ENCODE measurements around the gene RBM20. TPM values are rescaled to one million over a fixed set of nuclear protein-coding genes. Genes with fewer than 3 reads are reported as not detected.
"Not testable (repeated sequence)": the region's sequence is repeated elsewhere in the genome, so short reads cannot be mapped to it uniquely, and the experiment has no call there.

Gene RBM20
- total RNA-seq, 1 donor from 2014 or later, result 0.05 TPM

DNA sequence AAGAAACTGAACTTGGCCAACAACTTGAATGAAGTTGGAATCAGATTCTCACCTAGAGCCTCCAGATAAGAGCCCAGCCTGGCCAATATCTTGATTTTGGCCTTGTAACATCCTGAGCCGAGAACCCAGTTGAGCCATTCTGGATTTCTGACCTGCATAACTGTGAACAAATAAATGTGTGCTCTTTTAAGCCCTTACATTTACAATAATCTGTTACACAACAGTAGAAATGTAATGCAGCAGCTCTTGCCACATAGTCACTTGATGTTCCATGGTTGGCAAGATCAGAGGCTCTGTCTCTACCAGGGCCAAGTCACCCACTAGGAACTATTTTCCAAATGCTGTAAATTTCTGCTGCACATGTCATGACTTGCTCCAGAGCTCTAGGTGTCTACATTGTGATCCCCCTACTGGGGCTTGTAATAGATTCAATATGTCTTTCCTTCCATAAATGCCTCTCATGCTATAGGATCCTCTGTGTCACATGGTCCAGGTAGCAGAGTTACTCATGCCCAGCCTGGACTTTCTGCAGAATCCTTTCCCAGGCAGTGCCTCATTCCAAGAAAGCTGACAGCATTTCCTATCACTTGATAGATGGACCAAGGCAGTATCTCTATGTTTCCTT is 11.4 kb upstream of the RBM20 start:
- Mint-ChIP-seq H3K36me3 (ENCODE audit: low read depth) (no peaks in the 10 kb centered on the region), H3K27me3 (peaks cover 18% of the 10 kb centered on the region), H3K27ac (no peak overlapping the region), H3K4me1 (no peaks in the 10 kb centered on the region), H3K4me3 (no peak overlapping the region), H3K9me3 (no peaks in the 10 kb centered on the region)
- intact Hi-C loops (cut with micrococcal nuclease), result no loop called here
- DNase-seq, result no peak

GRCh38 chr10:110634527-110635209 is 9.5 kb upstream of the RBM20 start:
- no peak overlapping the region for H3K4me3 Mint-ChIP-seq
- H3K4me1 Mint-ChIP-seq, result no peaks in the 10 kb centered on the region
- H3K9me3 Mint-ChIP-seq, result no peaks in the 10 kb centered on the region
- no peak overlapping the region for H3K27ac Mint-ChIP-seq
- DNase-seq, result no peak
- H3K36me3 Mint-ChIP-seq (ENCODE audit: low read depth), result no peaks in the 10 kb centered on the region
- peaks cover 20% of the 10 kb centered on the region for H3K27me3 Mint-ChIP-seq
- intact Hi-C loops (cut with micrococcal nuclease), result no loop called here

GRCh38 chr10:110636572-110636931 is 7.6 kb upstream of the RBM20 start:
- Mint-ChIP-seq H3K27ac (no peak overlapping the region), H3K4me1 (peaks cover 5% of the 10 kb centered on the region), H3K36me3 (ENCODE audit: low read depth) (no peaks in the 10 kb centered on the region), H3K27me3 (peaks cover 35% of the 10 kb centered on the region), H3K4me3 (no peak overlapping the region), H3K9me3 (no peaks in the 10 kb centered on the region)
- no peak for DNase-seq
- intact Hi-C loops (cut with micrococcal nuclease), result no loop called here

GRCh38 chr10:110636932-110637557 is 7.1 kb upstream of the RBM20 start:
- Mint-ChIP-seq H3K9me3 (no peaks in the 10 kb centered on the region), H3K27me3 (peaks cover 38% of the 10 kb centered on the region), H3K27ac (no peak overlapping the region), H3K4me1 (peaks cover 6% of the 10 kb centered on the region), H3K36me3 (ENCODE audit: low read depth) (no peaks in the 10 kb centered on the region), H3K4me3 (no peak overlapping the region)
- DNase-seq, result no peak
- intact Hi-C loops (cut with micrococcal nuclease), result no loop called here

DNA sequence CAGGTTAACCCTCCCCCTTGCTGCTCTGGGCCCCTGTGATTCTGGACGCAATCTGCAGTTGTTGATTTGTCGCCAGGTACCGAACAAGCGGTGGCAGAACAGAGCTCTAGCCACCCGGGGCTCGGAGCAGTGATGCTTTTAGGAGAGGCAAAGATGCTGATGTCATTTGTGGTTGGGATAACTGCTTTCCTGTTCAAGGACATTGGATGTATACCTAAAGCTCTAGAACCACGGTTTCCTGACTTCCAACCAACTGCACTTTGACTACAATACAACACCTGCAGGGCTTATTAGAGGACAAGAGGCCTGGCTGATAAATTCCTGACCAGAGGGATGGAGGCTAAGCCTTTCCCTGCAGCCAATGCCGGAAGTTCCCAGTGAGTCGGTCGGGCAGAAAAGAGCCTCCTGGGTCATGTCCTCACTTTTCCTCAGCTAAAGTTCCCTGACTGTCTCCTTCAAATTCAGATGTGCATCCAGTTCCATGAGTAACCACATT is 6.5 kb upstream of the RBM20 start:
- Mint-ChIP-seq H3K36me3 (ENCODE audit: low read depth) (no peaks in the 10 kb centered on the region), H3K9me3 (no peaks in the 10 kb centered on the region), H3K27me3 (peaks cover 44% of the 10 kb centered on the region), H3K4me1 (peaks cover 6% of the 10 kb centered on the region), H3K27ac (no peak overlapping the region), H3K4me3 (no peak overlapping the region)
- intact Hi-C loops (cut with micrococcal nuclease), result no loop called here
- no peak for DNase-seq

DNA sequence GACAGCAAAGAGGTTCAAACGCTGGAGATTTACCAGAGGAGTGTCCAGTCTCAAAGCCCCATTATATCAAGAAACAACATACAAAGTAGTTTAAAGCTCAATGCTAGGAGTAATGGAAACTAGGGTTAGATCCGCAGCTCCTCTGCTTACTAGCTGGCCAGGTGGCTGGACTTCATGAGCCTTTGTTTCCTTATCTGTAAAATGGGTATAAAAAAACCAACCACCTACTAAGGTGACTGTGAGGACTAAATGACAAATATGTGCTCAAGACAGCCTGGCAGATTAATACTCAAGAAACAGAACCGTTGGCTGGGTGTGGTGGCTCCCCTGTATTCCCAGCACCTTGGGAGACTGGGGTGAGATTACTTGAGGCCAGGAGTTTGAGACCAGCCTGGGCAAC is 5.8 kb upstream of the RBM20 start:
- H3K27me3 Mint-ChIP-seq, result peaks cover 51% of the 10 kb centered on the region
- no peak overlapping the region for H3K27ac Mint-ChIP-seq
- H3K4me3 Mint-ChIP-seq, result no peak overlapping the region
- peaks cover 12% of the 10 kb centered on the region for H3K4me1 Mint-ChIP-seq
- no peaks in the 10 kb centered on the region for H3K9me3 Mint-ChIP-seq
- intact Hi-C loops (cut with micrococcal nuclease), result no loop called here
- peaks cover 1% of the 10 kb centered on the region for H3K36me3 Mint-ChIP-seq (ENCODE audit: low read depth)
- no peak for DNase-seq

GRCh38 chr10:110639046-110639445 is 5.1 kb upstream of the RBM20 start:
- H3K36me3 Mint-ChIP-seq (ENCODE audit: low read depth); H3K9me3 Mint-ChIP-seq; H3K4me3 Mint-ChIP-seq; DNase-seq; intact Hi-C loops (cut with micrococcal nuclease); H3K27ac Mint-ChIP-seq: not testable (repeated sequence)
- Mint-ChIP-seq H3K27me3 (peaks cover 54% of the 10 kb centered on the region), H3K4me1 (peaks cover 13% of the 10 kb centered on the region)

DNA sequence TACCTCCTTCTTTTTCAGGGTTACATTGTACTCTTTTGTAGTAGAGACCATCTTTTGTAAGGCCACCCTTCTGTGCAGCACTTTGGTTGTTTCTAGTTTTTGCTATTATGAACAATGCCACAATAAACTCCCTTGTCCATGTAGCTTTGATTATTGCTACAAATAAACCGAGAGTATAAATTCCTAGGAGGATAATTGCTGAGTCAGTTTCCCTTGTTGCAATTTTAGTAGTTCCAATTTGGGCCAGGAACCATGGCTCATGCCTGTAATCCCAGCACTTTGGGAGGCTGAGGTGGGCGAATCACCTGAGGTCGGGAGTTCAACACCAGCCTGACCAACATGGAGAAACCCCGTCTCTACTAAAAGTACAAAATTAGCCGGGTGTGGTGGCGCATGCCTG is 4.3 kb upstream of the RBM20 start:
- intact Hi-C loops (cut with micrococcal nuclease), result loop anchor here (10.0 kb wide), 1 partner anchor 435 kb away; the partner anchor contains the start of gene ADRA2A
- H3K27me3 Mint-ChIP-seq, result peaks cover 57% of the 10 kb centered on the region

DNA sequence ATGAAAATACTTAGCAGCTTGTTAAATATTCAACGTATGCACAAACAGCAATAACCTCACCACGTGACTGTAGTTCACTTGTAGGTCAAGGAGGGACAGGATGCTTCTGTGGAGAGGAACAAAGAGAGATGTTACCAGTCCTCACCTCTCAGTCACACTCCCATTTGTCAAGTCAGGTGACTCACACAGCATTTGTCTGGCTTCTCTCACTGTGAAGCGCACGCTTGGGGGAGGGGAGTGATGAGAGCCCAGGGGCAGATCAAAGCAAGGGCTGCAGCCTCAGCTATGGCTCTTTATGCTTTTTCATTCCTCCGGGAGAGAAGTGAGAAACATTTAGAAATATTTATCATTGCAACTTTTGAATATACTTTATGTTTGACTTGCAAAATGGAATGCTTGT is 2.9 kb upstream of the RBM20 start:
- peaks cover 67% of the 10 kb centered on the region for H3K27me3 Mint-ChIP-seq

More for the DNA sequence above, 4.3 kb upstream of the RBM20 start:
- H3K9me3 Mint-ChIP-seq; H3K36me3 Mint-ChIP-seq (ENCODE audit: low read depth); H3K27ac Mint-ChIP-seq; H3K4me3 Mint-ChIP-seq; DNase-seq: not testable (repeated sequence)
- H3K4me1 Mint-ChIP-seq, result peaks cover 14% of the 10 kb centered on the region

DNA sequence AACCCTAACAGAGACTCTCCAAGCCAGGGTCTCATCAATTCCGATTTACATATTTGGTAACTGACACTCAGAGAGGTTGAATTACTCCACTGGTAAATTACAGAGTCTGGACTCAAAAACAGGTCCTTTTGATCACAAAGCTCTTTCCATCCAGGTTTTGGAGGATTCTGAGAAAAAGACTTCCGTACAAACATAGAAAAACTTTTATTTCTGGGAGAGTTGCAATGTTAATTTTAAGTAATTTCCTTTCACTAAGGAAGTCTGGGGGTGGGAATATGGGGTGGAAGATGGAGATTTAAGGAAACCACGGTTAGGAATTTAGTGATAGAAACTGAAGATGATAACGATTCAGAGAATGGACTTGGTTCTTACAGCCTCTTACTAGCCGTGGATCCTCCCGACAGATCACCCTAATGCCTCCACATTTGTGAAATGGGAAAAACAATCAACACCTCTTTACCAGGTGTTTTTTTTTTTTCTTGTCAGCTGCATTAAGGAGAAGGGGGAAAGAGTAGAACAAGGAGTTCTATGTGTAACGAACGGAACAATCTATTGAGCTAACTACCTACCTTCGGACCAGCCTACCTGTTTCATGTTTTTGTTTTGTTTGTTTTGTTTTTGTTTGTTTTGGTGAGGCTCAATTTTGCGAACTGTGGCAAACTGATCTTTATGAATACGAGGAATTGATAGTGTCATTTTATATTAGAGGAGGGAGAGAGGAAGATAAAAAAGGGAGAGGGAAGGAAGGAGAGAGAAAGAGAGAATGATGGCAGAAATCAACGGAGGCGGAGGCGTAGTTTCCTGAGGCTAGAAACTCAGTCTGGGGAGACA is 1.7 kb upstream of the RBM20 start:
- peaks cover 69% of the 10 kb centered on the region for H3K27me3 Mint-ChIP-seq
- no peaks in the 10 kb centered on the region for H3K9me3 Mint-ChIP-seq
- no peak for DNase-seq
- peaks cover 15% of the 10 kb centered on the region for H3K4me1 Mint-ChIP-seq
- peaks cover 2% of the 10 kb centered on the region for H3K36me3 Mint-ChIP-seq (ENCODE audit: low read depth)
- intact Hi-C loops (cut with micrococcal nuclease), result loop anchor here (10.0 kb wide), 1 partner anchor 432 kb away; the partner anchor contains the start of gene ADRA2A
- peak overlapping the region; percentile 55 for H3K27ac Mint-ChIP-seq
- peak overlapping the region; percentile 86 for H3K4me3 Mint-ChIP-seq

More for the DNA sequence above, 2.9 kb upstream of the RBM20 start:
- H3K4me1 Mint-ChIP-seq, result peaks cover 15% of the 10 kb centered on the region
- intact Hi-C loops (cut with micrococcal nuclease), result loop anchor here (10.0 kb wide), 1 partner anchor 434 kb away; the partner anchor contains the start of gene ADRA2A
- H3K27ac Mint-ChIP-seq, result no peak overlapping the region
- no peaks in the 10 kb centered on the region for H3K9me3 Mint-ChIP-seq
- no peak overlapping the region for H3K4me3 Mint-ChIP-seq
- H3K36me3 Mint-ChIP-seq (ENCODE audit: low read depth), result peaks cover 2% of the 10 kb centered on the region
- peak; percentile 67 for DNase-seq

DNA sequence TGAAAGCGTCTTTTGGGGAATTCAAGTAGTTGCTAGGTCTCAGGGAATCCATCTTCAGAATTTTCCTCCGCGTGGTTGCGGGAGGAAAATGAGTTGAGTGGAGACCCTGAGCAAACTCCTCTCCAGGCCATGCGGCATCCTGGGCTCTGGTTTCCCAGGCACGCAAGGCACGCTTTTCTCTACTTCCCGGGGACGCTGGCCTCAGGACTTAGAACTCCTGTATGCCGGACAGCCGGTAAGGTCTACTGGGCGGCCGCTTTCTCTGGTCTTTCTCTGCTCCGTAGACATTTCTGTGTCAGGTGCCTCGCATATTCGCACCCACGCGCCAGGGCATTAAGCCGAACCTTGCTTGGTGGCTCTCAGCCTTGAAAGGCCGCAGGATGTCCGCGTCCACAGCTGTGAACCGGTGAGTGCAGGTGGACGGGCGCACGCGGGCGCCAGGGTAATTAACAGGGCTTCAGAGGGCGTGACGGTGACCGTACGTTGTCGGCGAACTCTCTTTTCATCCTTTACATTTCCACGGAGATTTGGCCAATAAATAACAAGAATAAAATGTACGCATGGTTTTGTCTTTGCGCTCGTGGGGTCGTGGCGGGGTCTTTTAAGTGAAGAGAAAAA is 992 bp upstream of the RBM20 start:
- no peak for DNase-seq

GRCh38 chr10:110644598-110645462 is 694 bp downstream of the RBM20 start:
- H3K27ac Mint-ChIP-seq, result peak overlapping the region; percentile 28
- no peaks in the 10 kb centered on the region for H3K9me3 Mint-ChIP-seq
- peaks cover 15% of the 10 kb centered on the region for H3K4me1 Mint-ChIP-seq
- peaks cover 2% of the 10 kb centered on the region for H3K36me3 Mint-ChIP-seq (ENCODE audit: low read depth)
- intact Hi-C loops (cut with micrococcal nuclease), result loop anchor here (10.0 kb wide), 1 partner anchor 430 kb away; the partner anchor contains the start of gene ADRA2A
- H3K27me3 Mint-ChIP-seq, result peaks cover 73% of the 10 kb centered on the region
- peak overlapping the region; percentile 74 for H3K4me3 Mint-ChIP-seq
- DNase-seq, result no peak

More for the DNA sequence above, 992 bp upstream of the RBM20 start:
- Mint-ChIP-seq H3K27ac (no peak overlapping the region), H3K9me3 (no peaks in the 10 kb centered on the region), H3K4me1 (peaks cover 15% of the 10 kb centered on the region), H3K4me3 (peak overlapping the region; percentile 86), H3K36me3 (ENCODE audit: low read depth) (peaks cover 2% of the 10 kb centered on the region), H3K27me3 (peaks cover 67% of the 10 kb centered on the region)
- intact Hi-C loops (cut with micrococcal nuclease), result loop anchor here (10.0 kb wide), 1 partner anchor 432 kb away; the partner anchor contains the start of gene ADRA2A

Measured in activated CD4-positive, alpha-beta T cell treated with anti-CD3 and anti-CD28 coated beads, Interleukin-2, amount 10 ng/mL, durations not matched to agents 24 days and 14 days (primary cell).